ENCODE data around the gene RAD51C.

The RAD51C gene

GRCh38 chr17:58694826-58695225, 2.4 kb downstream of the RAD51C start:
- H3K4me3 ChIP-seq (replicated peaks; ENCODE audit: low read depth, low read length): no peak overlapping the region
- DNase-seq (ENCODE audit: low read depth): no peak
- no peak for TF ChIP-seq CTCF (IDR thresholded peaks at IDR 0.05; ENCODE audit: low read length, missing control alignments)

DNA sequence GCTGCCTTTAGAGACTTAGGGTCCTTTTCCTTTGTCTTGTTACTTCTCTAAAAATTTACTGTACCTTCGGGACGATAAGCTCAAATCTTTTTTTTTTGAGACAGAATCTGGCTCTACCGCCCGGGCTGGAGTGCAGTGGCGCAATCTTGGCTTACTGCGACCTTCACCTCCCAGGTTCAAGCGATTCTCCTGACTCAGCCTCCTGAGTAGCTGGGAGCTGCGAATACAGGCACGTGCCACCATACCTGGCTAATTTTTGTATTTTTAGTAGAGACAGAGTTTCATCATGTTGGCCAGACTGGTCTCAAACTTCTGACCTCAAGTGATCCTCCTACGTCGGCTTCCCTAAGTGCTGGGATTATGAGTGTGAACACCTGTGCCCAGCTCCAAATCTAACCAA, 7.4 kb downstream of the RAD51C start:
- TF ChIP-seq CTCF (IDR thresholded peaks at IDR 0.05; ENCODE audit: low read length, missing control alignments): no peak

DNA sequence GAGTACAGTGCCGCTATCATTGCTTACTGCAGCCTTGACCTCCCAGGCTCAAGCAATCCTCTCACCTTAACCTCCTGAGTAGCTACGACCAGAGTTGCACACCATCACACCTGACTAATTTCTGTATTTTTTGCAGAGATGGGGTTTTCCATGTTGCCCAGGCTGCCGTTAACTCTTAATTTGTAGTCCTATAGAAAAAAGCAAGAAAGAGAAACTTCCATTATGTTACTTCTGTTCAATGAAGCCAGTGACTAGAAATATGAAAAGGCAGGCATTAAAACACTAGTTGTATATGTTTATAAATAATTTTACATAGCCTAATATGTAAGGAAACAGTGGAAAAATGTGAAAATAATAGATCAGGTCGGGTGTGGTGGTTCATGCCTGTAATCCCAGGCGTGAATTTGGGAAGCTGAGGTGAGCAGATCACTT, 9.7 kb downstream of the RAD51C start:
- TF ChIP-seq CTCF (IDR thresholded peaks at IDR 0.05; ENCODE audit: low read length, missing control alignments): no peak
- DNase-seq (ENCODE audit: low read depth): no peak
- no peak overlapping the region for H3K4me3 ChIP-seq (replicated peaks; ENCODE audit: low read depth, low read length)

More for the DNA sequence above, 7.4 kb downstream of the RAD51C start:
- H3K4me3 ChIP-seq (replicated peaks; ENCODE audit: low read depth, low read length): no peak overlapping the region
- DNase-seq (ENCODE audit: low read depth): no peak

- TF ChIP-seq CTCF (IDR thresholded peaks at IDR 0.05; ENCODE audit: low read length, missing control alignments): no peak
- H3K4me3 ChIP-seq (replicated peaks; ENCODE audit: low read depth, low read length): no peak overlapping the region
- peak; percentile 21 for DNase-seq (ENCODE audit: low read depth)
Measured at GRCh38 chr17:58702708-58703107, 10.3 kb downstream of the RAD51C start.

DNA sequence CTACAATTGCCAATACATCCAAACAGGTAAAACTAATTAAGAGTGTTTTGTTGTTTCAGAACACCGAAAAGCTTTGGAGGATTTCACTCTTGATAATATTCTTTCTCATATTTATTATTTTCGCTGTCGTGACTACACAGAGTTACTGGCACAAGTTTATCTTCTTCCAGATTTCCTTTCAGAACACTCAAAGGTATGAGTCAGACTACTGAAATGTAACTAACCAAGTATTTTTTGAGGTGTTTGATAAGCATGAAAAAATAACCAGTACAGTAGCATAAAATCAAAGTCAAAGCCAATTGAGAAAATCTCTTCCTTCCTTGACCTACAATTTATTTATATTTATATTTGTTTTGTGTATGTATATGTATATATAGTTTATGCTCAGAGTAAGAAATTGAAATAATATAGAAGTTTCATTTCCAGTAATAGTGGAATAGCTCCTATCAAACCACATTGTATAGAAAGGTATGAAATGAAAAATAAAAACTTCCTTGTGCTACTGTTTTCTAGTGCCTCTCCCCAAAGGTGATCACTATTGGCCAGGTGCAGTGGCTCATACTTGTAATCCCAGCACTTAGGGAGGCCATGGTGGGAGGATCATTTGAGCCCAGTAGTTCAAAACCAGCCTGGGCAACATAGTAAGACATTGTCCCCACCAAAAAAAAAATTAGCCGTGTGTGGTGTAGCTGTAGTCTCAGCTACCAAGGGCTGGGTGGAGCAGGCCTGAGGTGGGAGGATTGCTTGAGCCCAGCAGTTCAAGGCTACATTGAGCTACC, 10.9 kb downstream of the RAD51C start:
- no peak for TF ChIP-seq CTCF (IDR thresholded peaks at IDR 0.05; ENCODE audit: low read length, missing control alignments)
- DNase-seq (ENCODE audit: low read depth): peak; percentile 82
- H3K4me3 ChIP-seq (replicated peaks; ENCODE audit: low read depth, low read length): no peak overlapping the region

DNA sequence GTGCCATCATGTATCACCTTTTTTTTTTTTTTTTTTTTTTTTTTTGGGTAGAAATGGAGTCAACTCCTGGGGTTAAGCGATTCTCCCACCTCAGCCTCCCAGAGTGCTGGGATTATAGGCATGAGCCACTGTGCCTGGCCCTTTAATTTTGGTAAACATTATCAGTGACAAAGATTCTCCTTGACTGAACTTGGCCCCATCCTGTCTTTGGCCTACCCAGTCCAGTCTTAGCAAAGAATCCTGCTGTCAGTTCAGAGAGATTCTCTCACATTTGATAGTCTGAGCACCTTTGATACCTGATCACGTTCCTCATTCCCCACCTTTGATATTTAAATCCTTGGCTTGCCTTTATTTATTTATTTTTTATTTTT, 11.5 kb downstream of the RAD51C start:
- no peak for TF ChIP-seq CTCF (IDR thresholded peaks at IDR 0.05; ENCODE audit: low read length, missing control alignments)
- H3K4me3 ChIP-seq (replicated peaks; ENCODE audit: low read depth, low read length): no peak overlapping the region

More for the DNA sequence above, 11.5 kb downstream of the RAD51C start:
- DNase-seq (ENCODE audit: low read depth): no peak

Data from fibroblast of pulmonary artery (primary cell).